A673 (cell line): Measurements from ENCODE around the gene NUDT14.

ENCODE experiments used
- CTCF ChIP-seq: fragments of 300-800, 200-600 bp; sonication (generic); conservative IDR thresholded peaks from 2 replicates; pipeline ENCODE4 v1.5.1; 2017; ENCODE audit warnings: low read depth, mild to moderate bottlenecking, antibody characterized with exemption, low read length, moderate library complexity, mixed read lengths
- EZH2 ChIP-seq: fragments of 200-600 bp; sonication (generic); IDR thresholded peaks from 2 replicates; pipeline ENCODE4 v1.6.1; 2017; ENCODE audit warnings: borderline replicate concordance, low read depth, mild to moderate bottlenecking, mixed read lengths, antibody characterized with exemption, low read length; ENCODE audit not compliant: poor library complexity, severe bottlenecking

GRCh38 chr14:105181549-105182295 lies 610 bp upstream of the NUDT14 start:
- TF ChIP-seq CTCF (no peak), EZH2 (no peak)
